ENCODE measurements around the gene SPATA2L.
"Not testable (repeated sequence)": the region's sequence is repeated elsewhere in the genome, so short reads cannot be mapped to it uniquely, and the experiment has no call there.

SPATA2L gene

DNA sequence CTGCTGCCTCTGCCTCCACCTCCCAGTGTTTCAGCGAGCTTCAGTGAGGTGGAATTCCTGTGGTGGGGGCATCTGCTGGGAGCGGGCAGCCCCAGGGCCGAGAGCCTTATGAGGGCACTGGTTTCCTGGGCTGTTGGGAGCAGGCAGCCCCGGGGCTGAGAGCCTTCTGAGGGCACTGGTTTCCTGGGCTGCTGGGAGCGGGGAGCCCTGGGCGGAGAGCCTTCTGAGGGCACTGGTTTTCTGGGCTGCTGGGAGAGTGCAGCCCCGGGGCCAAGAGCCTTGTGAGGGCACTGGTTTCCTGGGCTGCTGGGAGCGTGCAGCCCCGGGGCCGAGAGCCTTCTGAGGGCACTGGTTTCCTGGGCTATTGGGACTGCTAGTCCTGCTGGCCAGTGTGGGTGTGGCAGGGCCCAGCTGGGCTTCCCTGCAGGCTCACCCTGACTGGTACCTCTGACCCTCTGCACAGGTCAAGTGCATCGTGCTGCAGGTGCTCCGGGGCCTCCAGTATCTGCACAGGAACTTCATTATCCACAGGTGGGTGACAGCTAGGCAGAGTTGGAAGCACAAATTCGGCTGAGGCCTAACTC is 9.4 kb downstream of the SPATA2L start:
- Histone ChIP-seq H3K27me3 (ENCODE audit: control insufficient read depth, low read length) (no peaks in the 10 kb centered on the region), H3K4me1 (ENCODE audit: control insufficient read depth, low read length) (peaks cover 30% of the 10 kb centered on the region), H3K4me3 (ENCODE audit: low read length) (no peak overlapping the region), H3K9me3 (ENCODE audit: control insufficient read depth, insufficient read depth, low read length) (no peaks in the 10 kb centered on the region), H3K36me3 (ENCODE audit: control insufficient read depth, low read length) (peaks cover 87% of the 10 kb centered on the region), H3K27ac (ENCODE audit: low read depth, low read length) (no peak overlapping the region), H3F3A (ENCODE audit: control insufficient read depth, insufficient read depth) (no peaks in the 10 kb centered on the region), H4K20me1 (ENCODE audit: control insufficient read depth, insufficient read depth, low read depth, low read length) (no peaks in the 10 kb centered on the region), H3K4me2 (ENCODE audit: low read length) (no peak overlapping the region), H3K79me2 (ENCODE audit: control insufficient read depth, low read length) (peaks cover 25% of the 10 kb centered on the region), H3K9me2 (replicated peaks; ENCODE audit: control insufficient read depth, low read length) (no peaks in the 10 kb centered on the region)
- TF ChIP-seq, protein P1, sequence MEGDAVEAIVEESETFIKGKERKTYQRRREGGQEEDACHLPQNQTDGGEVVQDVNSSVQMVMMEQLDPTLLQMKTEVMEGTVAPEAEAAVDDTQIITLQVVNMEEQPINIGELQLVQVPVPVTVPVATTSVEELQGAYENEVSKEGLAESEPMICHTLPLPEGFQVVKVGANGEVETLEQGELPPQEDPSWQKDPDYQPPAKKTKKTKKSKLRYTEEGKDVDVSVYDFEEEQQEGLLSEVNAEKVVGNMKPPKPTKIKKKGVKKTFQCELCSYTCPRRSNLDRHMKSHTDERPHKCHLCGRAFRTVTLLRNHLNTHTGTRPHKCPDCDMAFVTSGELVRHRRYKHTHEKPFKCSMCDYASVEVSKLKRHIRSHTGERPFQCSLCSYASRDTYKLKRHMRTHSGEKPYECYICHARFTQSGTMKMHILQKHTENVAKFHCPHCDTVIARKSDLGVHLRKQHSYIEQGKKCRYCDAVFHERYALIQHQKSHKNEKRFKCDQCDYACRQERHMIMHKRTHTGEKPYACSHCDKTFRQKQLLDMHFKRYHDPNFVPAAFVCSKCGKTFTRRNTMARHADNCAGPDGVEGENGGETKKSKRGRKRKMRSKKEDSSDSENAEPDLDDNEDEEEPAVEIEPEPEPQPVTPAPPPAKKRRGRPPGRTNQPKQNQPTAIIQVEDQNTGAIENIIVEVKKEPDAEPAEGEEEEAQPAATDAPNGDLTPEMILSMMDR (IDR thresholded peaks at IDR 0.05; ENCODE audit: low read depth, low read length, poor library complexity, severe bottlenecking), result no peak
- TF ChIP-seq EZH2phosphoT487 (IDR thresholded peaks at IDR 0.05; ENCODE audit: borderline replicate concordance, low read length), result no peak

DNA sequence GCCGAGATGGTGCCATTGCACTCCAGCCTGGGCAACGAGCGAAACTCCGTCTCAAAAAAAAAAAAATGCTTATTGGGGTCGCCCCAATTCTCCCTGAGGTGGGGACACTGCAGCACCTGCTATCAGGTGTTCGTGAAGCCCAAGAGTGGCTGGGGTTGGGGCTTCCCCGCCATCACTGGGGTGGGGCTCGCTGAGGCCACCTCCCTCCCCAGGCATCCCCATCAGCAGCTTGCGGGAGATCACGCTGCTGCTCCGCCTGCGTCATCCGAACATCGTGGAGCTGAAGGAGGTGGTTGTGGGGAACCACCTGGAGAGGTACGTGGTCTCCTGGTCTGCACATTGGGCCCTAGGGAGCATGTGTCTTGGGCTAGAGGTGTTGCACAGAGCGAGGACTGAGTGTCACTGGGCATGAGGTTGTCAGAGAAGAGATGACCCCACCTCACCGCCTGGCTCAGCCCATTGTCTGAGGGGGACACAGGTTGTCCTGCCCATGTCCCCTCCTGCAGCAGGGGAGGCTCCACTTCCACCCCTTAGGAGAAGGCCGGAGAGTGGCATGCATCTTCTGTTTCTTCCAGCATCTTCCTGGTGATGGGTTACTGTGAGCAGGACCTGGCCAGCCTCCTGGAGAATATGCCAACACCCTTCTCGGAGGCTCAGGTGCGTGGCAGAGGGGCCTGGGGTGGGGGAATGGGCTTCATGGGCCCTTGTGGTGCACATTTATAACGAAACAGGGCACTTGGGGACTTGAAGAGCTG is 10.1 kb downstream of the SPATA2L start:
- Histone ChIP-seq H3K9me3 (ENCODE audit: control insufficient read depth, insufficient read depth, low read length) (no peaks in the 10 kb centered on the region), H3K9me2 (replicated peaks; ENCODE audit: control insufficient read depth, low read length) (no peaks in the 10 kb centered on the region), H4K20me1 (ENCODE audit: control insufficient read depth, insufficient read depth, low read depth, low read length) (no peaks in the 10 kb centered on the region), H3K27me3 (ENCODE audit: control insufficient read depth, low read length) (no peaks in the 10 kb centered on the region), H3K4me2 (ENCODE audit: low read length) (no peak overlapping the region), H3K4me1 (ENCODE audit: control insufficient read depth, low read length) (peaks cover 25% of the 10 kb centered on the region), H3F3A (ENCODE audit: control insufficient read depth, insufficient read depth) (no peaks in the 10 kb centered on the region), H3K79me2 (ENCODE audit: control insufficient read depth, low read length) (peaks cover 27% of the 10 kb centered on the region), H3K4me3 (ENCODE audit: low read length) (no peak overlapping the region), H3K36me3 (ENCODE audit: control insufficient read depth, low read length) (peaks cover 83% of the 10 kb centered on the region), H3K27ac (ENCODE audit: low read depth, low read length) (no peak overlapping the region)
- TF ChIP-seq, protein P1 (IDR thresholded peaks at IDR 0.05; ENCODE audit: low read depth, low read length, poor library complexity, severe bottlenecking), result no peak

GRCh38 chr16:89690392-89690901 is 11.1 kb downstream of the SPATA2L start:
- no peaks in the 10 kb centered on the region for H3K27me3 ChIP-seq (ENCODE audit: control insufficient read depth, low read length)
- peaks cover 27% of the 10 kb centered on the region for H3K79me2 ChIP-seq (ENCODE audit: control insufficient read depth, low read length)
- H3K9me3 ChIP-seq (ENCODE audit: control insufficient read depth, insufficient read depth, low read length), result peaks cover 2% of the 10 kb centered on the region; the same call in 1 of the 2 replicates
- no peak overlapping the region for H3K4me2 ChIP-seq (ENCODE audit: low read length)
- H3F3A ChIP-seq (ENCODE audit: control insufficient read depth, insufficient read depth), result no peaks in the 10 kb centered on the region
- H3K36me3 ChIP-seq (ENCODE audit: control insufficient read depth, low read length), result peaks cover 80% of the 10 kb centered on the region
- no peak overlapping the region for H3K4me3 ChIP-seq (ENCODE audit: low read length)
- H3K27ac ChIP-seq (ENCODE audit: low read depth, low read length), result no peak overlapping the region
- TF ChIP-seq EZH2phosphoT487 (IDR thresholded peaks at IDR 0.05; ENCODE audit: borderline replicate concordance, low read length), result no peak
- TF ChIP-seq, protein P1 (IDR thresholded peaks at IDR 0.05; ENCODE audit: low read depth, low read length, poor library complexity, severe bottlenecking), result no peak
- no peaks in the 10 kb centered on the region for H4K20me1 ChIP-seq (ENCODE audit: control insufficient read depth, insufficient read depth, low read depth, low read length)
- no peaks in the 10 kb centered on the region for H3K9me2 ChIP-seq (replicated peaks; ENCODE audit: control insufficient read depth, low read length)
- peaks cover 19% of the 10 kb centered on the region for H3K4me1 ChIP-seq (ENCODE audit: control insufficient read depth, low read length)

GRCh38 chr16:89689621-89690020 is 11.9 kb downstream of the SPATA2L start:
- H3K27ac ChIP-seq (ENCODE audit: low read depth, low read length); H3K4me3 ChIP-seq (ENCODE audit: low read length); H3K4me2 ChIP-seq (ENCODE audit: low read length); H3K9me3 ChIP-seq (ENCODE audit: control insufficient read depth, insufficient read depth, low read length); H3F3A ChIP-seq (ENCODE audit: control insufficient read depth, insufficient read depth); H3K9me2 ChIP-seq (replicated peaks; ENCODE audit: control insufficient read depth, low read length); H4K20me1 ChIP-seq (ENCODE audit: control insufficient read depth, insufficient read depth, low read depth, low read length); H3K27me3 ChIP-seq (ENCODE audit: control insufficient read depth, low read length): not testable (repeated sequence)
- peaks cover 80% of the 10 kb centered on the region for H3K36me3 ChIP-seq (ENCODE audit: control insufficient read depth, low read length)
- H3K4me1 ChIP-seq (ENCODE audit: control insufficient read depth, low read length), result peaks cover 19% of the 10 kb centered on the region
- H3K79me2 ChIP-seq (ENCODE audit: control insufficient read depth, low read length), result peaks cover 27% of the 10 kb centered on the region

All from DOHH2 (cell line).